HepG2 (cell line): ENCODE data around the gene SMURF2. TPM values are rescaled to one million over a fixed set of nuclear protein-coding genes. Genes with fewer than 3 reads are reported as not detected.

Experiments
- ARHGAP35 ChIP-seq: sonication (generic); formaldehyde crosslinking; IDR thresholded peaks from 2 replicates; pipeline ENCODE4 v1.9.0; 2022; ENCODE audit warnings: mild to moderate bottlenecking, inconsistent platforms, moderate library complexity, missing genetic modification reagents, borderline replicate concordance
- CENPT ChIP-seq: sonication (generic); formaldehyde crosslinking; IDR thresholded peaks from 2 replicates; pipeline ENCODE4 v1.8.0; 2022; ENCODE audit warnings: low read depth, mild to moderate bottlenecking, moderate library complexity, missing genetic modification reagents
- E2F2 ChIP-seq: sonication (generic); formaldehyde crosslinking; IDR thresholded peaks from 2 replicates; pipeline ENCODE4 v1.4.0; 2020; ENCODE audit warnings: missing genetic modification reagents, borderline replicate concordance
- GRHL1 ChIP-seq: sonication (generic); formaldehyde crosslinking; conservative IDR thresholded peaks from 2 replicates; pipeline ENCODE4 v1.8.0; 2022; ENCODE audit warnings: missing genetic modification reagents
- IRF9 ChIP-seq: sonication (generic); formaldehyde crosslinking; IDR thresholded peaks from 2 replicates; pipeline ENCODE4 v1.8.0; 2022; ENCODE audit warnings: missing genetic modification reagents, mild to moderate bottlenecking, borderline replicate concordance
- KAT2B ChIP-seq: fragments of 150-350 bp; IDR thresholded peaks from 2 replicates; pipeline ENCODE4 v1.6.1; 2014; ENCODE audit warnings: low read depth, low read length, borderline replicate concordance
- NCOA2 ChIP-seq: sonication (generic); formaldehyde crosslinking; IDR thresholded peaks from 2 replicates; pipeline ENCODE4 v1.8.0; 2022; ENCODE audit warnings: inconsistent platforms
- NFIB ChIP-seq: sonication (generic); formaldehyde crosslinking; IDR thresholded peaks from 2 replicates; pipeline ENCODE4 v1.9.0; 2021; ENCODE audit warnings: missing genetic modification reagents, mild to moderate bottlenecking, borderline replicate concordance
- NFRKB ChIP-seq: fragments of 450-650 bp; IDR thresholded peaks from 2 replicates; pipeline ENCODE4 v1.6.1; 2017
- ONECUT2 ChIP-seq: sonication (generic); formaldehyde crosslinking; IDR thresholded peaks from 2 replicates; pipeline ENCODE4 v1.4.0; 2020; ENCODE audit warnings: missing genetic modification reagents
- RORA ChIP-seq: sonication (generic); formaldehyde crosslinking; IDR thresholded peaks from 2 replicates; pipeline ENCODE4 v1.5.0; 2020; ENCODE audit warnings: mild to moderate bottlenecking, missing genetic modification reagents, moderate library complexity
- SP1 ChIP-seq, 2 experiments: fragments of 450-650 bp in 1 of 2; sonication (generic) in 1 of 2; formaldehyde crosslinking in 1 of 2; IDR thresholded peaks; 2 replicates each; pipeline versions ENCODE4 v1.4.0 to v1.6.1; 2016 to 2020; ENCODE audit warnings: missing genetic modification reagents in 1 of 2
- TFE3 ChIP-seq: IDR thresholded peaks from 2 replicates; pipeline ENCODE4 v1.6.1; 2016
- YY1 ChIP-seq: IDR thresholded peaks from 2 replicates; pipeline ENCODE4 v1.6.1; 2011; ENCODE audit warnings: low read length, low read depth, moderate library complexity, mild to moderate bottlenecking; ENCODE audit not compliant: insufficient read depth, insufficient replicate concordance
- ZMAT5 ChIP-seq: sonication (generic); formaldehyde crosslinking; IDR thresholded peaks from 2 replicates; pipeline ENCODE4 v1.5.0; 2020; ENCODE audit warnings: mild to moderate bottlenecking, low read depth, missing genetic modification reagents, borderline replicate concordance
- ZNF224 ChIP-seq: sonication (generic); formaldehyde crosslinking; IDR thresholded peaks from 2 replicates; pipeline ENCODE4 v1.5.0; 2020; ENCODE audit warnings: mild to moderate bottlenecking, missing genetic modification reagents
- ZNF274 ChIP-seq: sonication (generic); formaldehyde crosslinking; IDR thresholded peaks from 2 replicates; pipeline ENCODE4 v1.5.1; 2020; ENCODE audit warnings: mild to moderate bottlenecking, missing genetic modification reagents
- ZNF280B ChIP-seq: sonication (generic); formaldehyde crosslinking; IDR thresholded peaks from 2 replicates; pipeline ENCODE4 v1.5.0; 2020; ENCODE audit warnings: missing genetic modification reagents, mild to moderate bottlenecking, borderline replicate concordance
- ZNF337 ChIP-seq: sonication (generic); formaldehyde crosslinking; IDR thresholded peaks from 2 replicates; pipeline ENCODE4 v1.5.1; 2020; ENCODE audit warnings: missing genetic modification reagents, low read depth, mild to moderate bottlenecking, borderline replicate concordance
- ZNF564 ChIP-seq: sonication (generic); formaldehyde crosslinking; IDR thresholded peaks from 2 replicates; pipeline ENCODE4 v1.8.1; 2023; ENCODE audit warnings: mild to moderate bottlenecking, missing genetic modification reagents
- polyA plus RNA-seq, 8 experiments: library from polyadenylated mRNA; depleted of rRNA in 3 of 8; stranded (reverse) in 7 of 8; unstranded in 1 of 8; fragments of >200 nt; fragmentation: Illumina TruSeq in 4 of 8; extraction: Trizol in 4 of 8; gene quantifications; 2 replicates each; pipeline versions ENCODE4 v1.2.1 to v1.2.3, GENCODE V29; 2011 to 2016; ENCODE audit warnings: low read depth in 4 of 8, missing spikeins in 1 of 8, mixed read lengths in 1 of 8; ENCODE audit not compliant: insufficient read depth in 1 of 8
- total RNA-seq, 5 experiments: library from RNA; depleted of rRNA; stranded (reverse); fragments of >200 nt; fragmentation: Illumina TruSeq; extraction: Trizol; gene quantifications; 2 replicates each; pipeline ENCODE4 v1.2.3, GENCODE V29; 2016; ENCODE audit warnings: low read depth in 1 of 5

The SMURF2 gene
- total and polyA plus RNA-seq, 2 of the 13 experiments (the other 11 are each of a cell fraction or from before 2014, with no cell fraction given) = 14.9 to 24.3 TPM

GRCh38 chr17:64496786-64497564 lies 165.1 kb downstream of the SMURF2 start, which contains the start of gene POLG2 (continued):
- TF ChIP-seq E2F2 (CRISPR knock-in tag) = peak; percentile 56; the same call in 1 of the 2 replicates
- 0 out of 2 replicates have a peak, but pooled peaks have one; percentile 21 for TF ChIP-seq ZNF337
- no peak for TF ChIP-seq NFRKB
- 0 out of 2 replicates have a peak, but pooled peaks have one; percentile 11 for TF ChIP-seq ONECUT2 (CRISPR knock-in tag)
- no peak for TF ChIP-seq ZMAT5 (CRISPR knock-in tag)
- TF ChIP-seq ZNF280B (CRISPR knock-in tag) = peak; percentile 98
- no peak; the same call in 1 of the 2 replicates for TF ChIP-seq ARHGAP35 (CRISPR knock-in tag)
- TF ChIP-seq RORA (CRISPR knock-in tag) = no peak
- TF ChIP-seq SP1 (IDR thresholded peaks at IDR 0.05) = no peak
- peak; percentile 90 for TF ChIP-seq SP1 (CRISPR knock-in tag; IDR thresholded peaks at IDR 0.05)
- no peak for TF ChIP-seq IRF9 (CRISPR knock-in tag)
- TF ChIP-seq YY1 = peak; percentile 96
- peak; percentile 10; the same call in 1 of the 2 replicates for TF ChIP-seq TFE3 (CRISPR knock-in tag)
- peak; percentile 86; the same call in 1 of the 2 replicates for TF ChIP-seq CENPT (CRISPR knock-in tag)
- 0 out of 2 replicates have a peak, but pooled peaks have one; percentile 48 for TF ChIP-seq NFIB (CRISPR knock-in tag)
- no peak; the same call in 1 of the 2 replicates for TF ChIP-seq GRHL1 (CRISPR knock-in tag)
- TF ChIP-seq KAT2B = no peak
- peak; percentile 25; the same call in 1 of the 2 replicates for TF ChIP-seq NCOA2 (CRISPR knock-in tag)
- TF ChIP-seq ZNF564 (CRISPR knock-in tag) = peak; percentile 86
- TF ChIP-seq ZNF274 = peak; percentile 76
- peak; percentile 97 for TF ChIP-seq ZNF224 (CRISPR knock-in tag)
